ENCODE data around the gene PTP4A1. TPM values are rescaled to one million over a fixed set of nuclear protein-coding genes. Genes with fewer than 3 reads are reported as not detected.

The PTP4A1 gene
- total RNA-seq, 1 donor from 2014 or later: 31.3 TPM

DNA sequence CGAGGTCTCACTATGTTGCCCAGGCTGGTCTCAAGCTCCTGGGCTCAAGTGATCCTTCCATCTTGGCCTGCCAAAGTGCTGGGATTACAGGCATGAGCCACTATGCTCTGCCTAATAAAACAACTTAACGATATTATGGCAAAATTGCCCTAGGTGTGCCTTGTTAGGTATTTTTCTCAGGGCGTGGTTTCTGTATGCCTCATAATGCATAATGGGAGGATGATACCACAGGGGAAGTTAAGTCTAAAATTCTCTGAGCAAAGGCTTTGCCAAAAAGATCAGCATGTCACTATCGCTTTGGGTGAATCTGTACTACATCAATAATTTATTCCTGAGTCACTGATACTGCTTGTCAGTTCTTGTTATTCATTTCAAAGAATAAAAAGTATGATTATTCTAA is 15.9 kb upstream of the PTP4A1 start:
- Histone ChIP-seq H3F3A (ENCODE audit: low read depth) (no peaks in the 10 kb centered on the region), H3K9ac (no peak overlapping the region), H3K4me2 (no peak overlapping the region), H4K20me1 (ENCODE audit: low read depth) (no peaks in the 10 kb centered on the region), H3K27me3 (no peaks in the 10 kb centered on the region), H3K79me2 (ENCODE audit: low read depth) (no peaks in the 10 kb centered on the region), H3K27ac (no peak overlapping the region), H3K4me1 (no peaks in the 10 kb centered on the region), H2AFZ (replicated peaks) (no peak overlapping the region), H3K9me3 (ENCODE audit: low read depth) (no peaks in the 10 kb centered on the region), H3K4me3 (no peak overlapping the region), H3K36me3 (no peaks in the 10 kb centered on the region)
- TF ChIP-seq EZH2phosphoT487 (IDR thresholded peaks at IDR 0.05) (no peak), EZH2 (IDR thresholded peaks at IDR 0.05) (no peak), CTCF (IDR thresholded peaks at IDR 0.05) (no peak)
- DNase-seq (ENCODE audit: low spot score): no peak
- H3K27me3 Mint-ChIP-seq (ENCODE audit: insufficient read depth, low read depth): no peaks in the 10 kb centered on the region
- no peak overlapping the region for H3K4me3 Mint-ChIP-seq
- no peaks in the 10 kb centered on the region for H3K36me3 Mint-ChIP-seq
- H3K4me1 Mint-ChIP-seq: no peaks in the 10 kb centered on the region
- H3K27ac Mint-ChIP-seq: no peak overlapping the region
- no peaks in the 10 kb centered on the region for H3K9me3 Mint-ChIP-seq

GRCh38 chr6:63558278-63558677 is 14.0 kb upstream of the PTP4A1 start:
- Histone ChIP-seq H3K36me3 (no peaks in the 10 kb centered on the region), H3K79me2 (ENCODE audit: low read depth) (no peaks in the 10 kb centered on the region), H4K20me1 (ENCODE audit: low read depth) (no peaks in the 10 kb centered on the region), H3K4me3 (no peak overlapping the region), H3K4me2 (no peak overlapping the region), H3K9ac (no peak overlapping the region), H3K9me3 (ENCODE audit: low read depth) (no peaks in the 10 kb centered on the region), H2AFZ (replicated peaks) (no peak overlapping the region), H3K4me1 (no peaks in the 10 kb centered on the region), H3K27me3 (no peaks in the 10 kb centered on the region), H3F3A (ENCODE audit: low read depth) (no peaks in the 10 kb centered on the region), H3K27ac (no peak overlapping the region)
- DNase-seq (ENCODE audit: low spot score): no peak
- peaks cover 2% of the 10 kb centered on the region for H3K27me3 Mint-ChIP-seq (ENCODE audit: insufficient read depth, low read depth)
- no peaks in the 10 kb centered on the region for H3K9me3 Mint-ChIP-seq
- no peak for TF ChIP-seq EZH2phosphoT487 (IDR thresholded peaks at IDR 0.05)
- TF ChIP-seq CTCF (IDR thresholded peaks at IDR 0.05): no peak
- no peak for TF ChIP-seq EZH2 (IDR thresholded peaks at IDR 0.05)
- no peak overlapping the region for H3K27ac Mint-ChIP-seq
- H3K4me1 Mint-ChIP-seq: no peaks in the 10 kb centered on the region
- H3K36me3 Mint-ChIP-seq: no peaks in the 10 kb centered on the region
- H3K4me3 Mint-ChIP-seq: no peak overlapping the region

GRCh38 chr6:63560801-63561287 is 11.4 kb upstream of the PTP4A1 start:
- no peaks in the 10 kb centered on the region for H3K36me3 Mint-ChIP-seq
- no peaks in the 10 kb centered on the region for H3K9me3 ChIP-seq (ENCODE audit: low read depth)
- H3K27ac ChIP-seq: no peak overlapping the region
- no peaks in the 10 kb centered on the region for H3K27me3 ChIP-seq
- H3K4me1 Mint-ChIP-seq: no peaks in the 10 kb centered on the region
- no peaks in the 10 kb centered on the region for H3K4me1 ChIP-seq
- no peaks in the 10 kb centered on the region for H3K36me3 ChIP-seq
- H2AFZ ChIP-seq (replicated peaks): no peak overlapping the region
- no peak overlapping the region for H3K9ac ChIP-seq
- no peak overlapping the region for H3K4me2 ChIP-seq
- H3K4me3 Mint-ChIP-seq: no peak overlapping the region
- no peak overlapping the region for H3K27ac Mint-ChIP-seq
- no peak for DNase-seq (ENCODE audit: low spot score)
- no peak overlapping the region for H3K4me3 ChIP-seq
- no peaks in the 10 kb centered on the region for H4K20me1 ChIP-seq (ENCODE audit: low read depth)
- H3K9me3 Mint-ChIP-seq: no peaks in the 10 kb centered on the region
- TF ChIP-seq EZH2 (IDR thresholded peaks at IDR 0.05) (no peak), CTCF (IDR thresholded peaks at IDR 0.05) (no peak), EZH2phosphoT487 (IDR thresholded peaks at IDR 0.05) (no peak)
- H3F3A ChIP-seq (ENCODE audit: low read depth): no peaks in the 10 kb centered on the region
- H3K27me3 Mint-ChIP-seq (ENCODE audit: insufficient read depth, low read depth): peaks cover 2% of the 10 kb centered on the region
- no peaks in the 10 kb centered on the region for H3K79me2 ChIP-seq (ENCODE audit: low read depth)
